ENCODE data around the gene MYBPH.

MYBPH gene

GRCh38 chr1:203199816-203200571 is 24.4 kb upstream of the MYBPH start:
- DNase-seq (ENCODE audit: low read depth) = peak; percentile 84

- no peak for DNase-seq (ENCODE audit: low read depth)
Observed at GRCh38 chr1:203199481-203199815, 23.8 kb upstream of the MYBPH start.

- no peak for DNase-seq (ENCODE audit: low read depth)
Observed at GRCh38 chr1:203199002-203199401, 23.4 kb upstream of the MYBPH start.

GRCh38 chr1:203197625-203198024 is 22.0 kb upstream of the MYBPH start:
- DNase-seq (ENCODE audit: low read depth) = peak; percentile 93

GRCh38 chr1:203196371-203196770 is 20.7 kb upstream of the MYBPH start:
- DNase-seq (ENCODE audit: low read depth) = peak; percentile 32

- no peak for DNase-seq (ENCODE audit: low read depth)
Observed at GRCh38 chr1:203190949-203191348, 15.3 kb upstream of the MYBPH start.

- DNase-seq (ENCODE audit: low read depth) = no peak
Observed at GRCh38 chr1:203189951-203190352, 14.3 kb upstream of the MYBPH start.

- DNase-seq (ENCODE audit: low read depth) = no peak
Observed at GRCh38 chr1:203188686-203189232, 13.1 kb upstream of the MYBPH start.

GRCh38 chr1:203187689-203188264 is 12.2 kb upstream of the MYBPH start:
- no peak for DNase-seq (ENCODE audit: low read depth)

- DNase-seq (ENCODE audit: low read depth) = no peak
Observed at GRCh38 chr1:203187304-203187685, 11.7 kb upstream of the MYBPH start.

- no peak for DNase-seq (ENCODE audit: low read depth)
Observed at GRCh38 chr1:203186446-203187303, 11.0 kb upstream of the MYBPH start, which contains the start of gene CHI3L1. Gene CHI3L1 (minus strand): TSS chr1:203186704. CDS start chr1:203186623, 81 bp downstream.

- DNase-seq (ENCODE audit: low read depth) = no peak
Observed at GRCh38 chr1:203186091-203186445, 10.4 kb upstream of the MYBPH start.

GRCh38 chr1:203185585-203185984 is 10.0 kb upstream of the MYBPH start:
- no peak for DNase-seq (ENCODE audit: low read depth)

GRCh38 chr1:203185061-203185461 is 9.4 kb upstream of the MYBPH start:
- DNase-seq (ENCODE audit: low read depth) = no peak

GRCh38 chr1:203184467-203184866 is 8.8 kb upstream of the MYBPH start:
- DNase-seq (ENCODE audit: low read depth) = no peak

- no peak for DNase-seq (ENCODE audit: low read depth)
Observed at GRCh38 chr1:203183828-203184227, 8.2 kb upstream of the MYBPH start.

GRCh38 chr1:203182387-203182953 is 6.8 kb upstream of the MYBPH start:
- DNase-seq (ENCODE audit: low read depth) = no peak

- no peak for DNase-seq (ENCODE audit: low read depth)
Observed at GRCh38 chr1:203181586-203182386, 6.2 kb upstream of the MYBPH start.

GRCh38 chr1:203180611-203181330 is 5.1 kb upstream of the MYBPH start:
- no peak for DNase-seq (ENCODE audit: low read depth)

- DNase-seq (ENCODE audit: low read depth) = no peak
Observed at GRCh38 chr1:203179667-203180005, 4.0 kb upstream of the MYBPH start.
